ENCODE measurements around the gene MED23.

- peak; percentile 98 for TF ChIP-seq CTCF (conservative IDR thresholded peaks at IDR 0.05 in 1 of 2, IDR thresholded peaks at IDR 0.05 in 1 of 2; ENCODE audit: low read depth in 1 of 2, low read length in 2 of 2)
- TF ChIP-seq EZH2 (IDR thresholded peaks at IDR 0.05; ENCODE audit: low read length, missing control alignments) = no peak
Observed at GRCh38 chr6:131627724-131628682, at the start of gene MED23.

Measured in fibroblast of lung (primary cell).